Measurements from ENCODE around the gene RPTOR. TPM values are rescaled to one million over a fixed set of nuclear protein-coding genes. Genes with fewer than 3 reads are reported as not detected.

Gene RPTOR
- polyA plus RNA-seq, 4 donors = 3.2 to 16.5 (median 10.1) TPM

DNA sequence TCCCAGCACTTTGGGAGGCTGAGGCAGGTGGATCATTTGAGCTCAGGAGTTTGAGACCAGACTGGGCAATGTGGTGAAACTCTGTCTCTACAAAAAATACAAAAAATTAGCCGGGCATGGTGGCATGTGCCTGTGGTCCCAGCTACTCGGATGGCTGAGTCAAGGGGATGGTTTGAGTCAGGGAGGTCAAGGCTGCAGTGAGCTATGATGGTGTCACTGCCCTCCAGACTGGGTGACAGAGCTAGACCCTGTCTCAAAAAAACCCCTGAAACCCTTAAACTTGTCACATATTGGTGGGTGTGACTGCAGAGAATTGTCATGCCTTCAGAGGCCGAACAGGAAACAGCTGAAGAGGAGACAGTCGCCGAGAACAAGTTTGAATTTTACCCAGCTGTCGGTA is 13.4 kb downstream of the RPTOR start:
- 78 to 82% (median 79%) methylated on average over 6 of the region's 6 CpGs for WGBS, 3 donors
- H3K9me3 ChIP-seq (ENCODE audit: control insufficient read depth in 2 of 2, insufficient read depth in 1 of 2, low read depth in 1 of 2, low read length in 1 of 2) = no peaks in the 10 kb centered on the region
- H3K4me3 ChIP-seq (ENCODE audit: low read depth in 1 of 3, low read length in 3 of 3) = no peak overlapping the region
- no peaks in the 10 kb centered on the region for H3K4me1 ChIP-seq (ENCODE audit: control insufficient read depth in 3 of 3, insufficient read depth in 2 of 3, low read depth in 1 of 3, low read length in 2 of 3)
- H3K27me3 ChIP-seq (ENCODE audit: control insufficient read depth in 3 of 3, insufficient read depth in 3 of 3, low read length in 3 of 3) = no peaks in the 10 kb centered on the region
- no peak overlapping the region for H3K27ac ChIP-seq (ENCODE audit: low read depth in 1 of 3, low read length in 2 of 3)
- peaks cover 0 to 31% (median 0%) of the 10 kb centered on the region in 3 donors for H3K36me3 ChIP-seq (ENCODE audit: control insufficient read depth in 3 of 3, insufficient read depth in 2 of 3, low read depth in 1 of 3, low read length in 3 of 3)
- FAIRE-seq = no peak
- no peak for DNase-seq

DNA sequence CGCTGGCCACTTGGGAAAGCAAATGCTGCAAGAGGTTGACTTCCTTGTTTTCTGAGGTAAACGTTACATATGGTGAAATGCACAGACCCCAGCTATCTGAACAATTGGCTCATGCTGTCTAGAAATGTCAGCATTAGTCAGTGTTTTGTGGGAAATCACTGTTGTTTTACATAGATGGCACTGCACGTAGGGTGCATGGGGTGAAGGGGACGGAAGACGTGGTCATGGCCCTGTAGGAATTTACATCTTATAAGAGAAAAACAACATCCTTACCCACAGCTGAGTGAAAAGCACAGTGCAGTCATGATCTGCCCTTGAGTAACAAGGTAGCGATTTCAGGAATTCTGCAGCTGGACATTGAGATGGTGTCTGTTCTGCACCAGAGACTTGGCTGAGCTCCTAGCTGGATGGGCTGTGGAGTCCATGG is 15.2 kb downstream of the RPTOR start:
- no peaks in the 10 kb centered on the region for H3K4me1 ChIP-seq (ENCODE audit: control insufficient read depth in 3 of 3, insufficient read depth in 2 of 3, low read depth in 1 of 3, low read length in 2 of 3)
- H3K27ac ChIP-seq (ENCODE audit: low read depth in 1 of 3, low read length in 2 of 3) = no peak overlapping the region
- no peak overlapping the region for H3K4me3 ChIP-seq (ENCODE audit: low read depth in 1 of 3, low read length in 3 of 3)
- 78 to 85% (median 81%) methylated on average over 6 of the region's 6 CpGs for WGBS, 3 donors
- FAIRE-seq (no peak), DNase-seq (no peak)
- H3K9me3 ChIP-seq (ENCODE audit: control insufficient read depth in 2 of 2, insufficient read depth in 1 of 2, low read depth in 1 of 2, low read length in 1 of 2) = no peaks in the 10 kb centered on the region
- H3K27me3 ChIP-seq (ENCODE audit: control insufficient read depth in 3 of 3, insufficient read depth in 3 of 3, low read length in 3 of 3) = no peaks in the 10 kb centered on the region
- H3K36me3 ChIP-seq (ENCODE audit: control insufficient read depth in 3 of 3, insufficient read depth in 2 of 3, low read depth in 1 of 3, low read length in 3 of 3) = peaks cover 0 to 26% (median 0%) of the 10 kb centered on the region in 3 donors

DNA sequence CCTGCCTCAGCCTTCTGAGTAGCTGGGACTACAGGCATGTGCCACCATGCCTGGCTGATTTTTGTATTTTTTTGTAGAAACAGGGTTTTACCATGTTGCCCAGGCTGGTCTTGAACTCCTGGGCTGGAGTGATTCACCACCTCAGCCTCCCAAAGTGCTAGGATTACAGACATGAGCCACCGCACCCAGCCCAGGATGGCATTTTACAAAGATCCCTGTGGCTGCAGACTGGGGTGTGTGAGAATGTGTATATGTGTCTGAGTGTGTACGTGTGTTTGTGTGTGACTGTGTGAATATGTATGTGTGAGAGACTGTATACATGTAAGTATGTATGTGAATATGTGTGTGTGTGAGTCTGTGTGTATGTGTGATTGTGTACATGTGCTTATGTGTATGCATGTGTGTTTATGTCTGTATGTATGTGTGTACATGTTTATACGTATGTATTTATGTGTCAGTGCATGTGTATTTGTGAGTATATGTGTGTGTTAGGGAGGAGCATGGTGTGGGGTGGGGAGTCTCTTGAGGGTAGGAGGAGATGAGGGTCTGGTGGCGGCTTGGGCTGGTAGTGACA is 17.0 kb downstream of the RPTOR start:
- WGBS, 3 donors = 93 to 97% (median 96%) methylated on average over 4 of the region's 4 CpGs

DNA sequence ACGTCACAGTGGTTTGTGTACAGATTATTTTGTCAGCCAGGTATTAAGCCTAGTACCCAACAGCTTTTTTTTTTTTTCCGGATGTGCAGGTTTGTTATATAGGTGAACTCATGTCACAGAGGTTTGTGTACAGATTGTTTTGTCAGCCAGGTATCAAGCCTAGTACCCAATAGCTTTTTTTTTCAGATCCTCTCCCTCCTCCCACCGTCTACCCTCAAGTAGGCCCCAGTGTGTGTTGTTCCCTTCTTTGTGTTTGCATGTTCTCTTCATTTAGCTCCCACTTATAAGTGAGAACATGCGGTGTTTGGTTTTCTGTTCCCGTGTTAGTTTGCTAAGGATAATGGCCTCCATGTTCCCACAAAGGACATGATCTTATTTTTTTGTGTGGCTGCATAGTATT is 19.9 kb downstream of the RPTOR start:
- no peak for DNase-seq
- Histone ChIP-seq H3K27ac (ENCODE audit: low read depth in 1 of 3, low read length in 2 of 3) (no peak overlapping the region), H3K9me3 (ENCODE audit: control insufficient read depth in 2 of 2, insufficient read depth in 1 of 2, low read depth in 1 of 2, low read length in 1 of 2) (no peaks in the 10 kb centered on the region), H3K4me3 (ENCODE audit: low read depth in 1 of 3, low read length in 3 of 3) (no peak overlapping the region), H3K4me1 (ENCODE audit: control insufficient read depth in 3 of 3, insufficient read depth in 2 of 3, low read depth in 1 of 3, low read length in 2 of 3) (no peaks in the 10 kb centered on the region), H3K36me3 (ENCODE audit: control insufficient read depth in 3 of 3, insufficient read depth in 2 of 3, low read depth in 1 of 3, low read length in 3 of 3) (peaks cover 0 to 10% (median 0%) of the 10 kb centered on the region in 3 donors), H3K27me3 (ENCODE audit: control insufficient read depth in 3 of 3, insufficient read depth in 3 of 3, low read length in 3 of 3) (no peaks in the 10 kb centered on the region)
- WGBS, 3 donors = 83 to 88% (median 86%) methylated on average over 5 of the region's 5 CpGs
- FAIRE-seq = no peak

More for the DNA sequence above, 17.0 kb downstream of the RPTOR start:
- Histone ChIP-seq H3K27ac (ENCODE audit: low read depth in 1 of 3, low read length in 2 of 3) (no peak overlapping the region), H3K4me3 (ENCODE audit: low read depth in 1 of 3, low read length in 3 of 3) (no peak overlapping the region), H3K36me3 (ENCODE audit: control insufficient read depth in 3 of 3, insufficient read depth in 2 of 3, low read depth in 1 of 3, low read length in 3 of 3) (peaks cover 0 to 13% (median 0%) of the 10 kb centered on the region in 3 donors), H3K27me3 (ENCODE audit: control insufficient read depth in 3 of 3, insufficient read depth in 3 of 3, low read length in 3 of 3) (no peaks in the 10 kb centered on the region), H3K9me3 (ENCODE audit: control insufficient read depth in 2 of 2, insufficient read depth in 1 of 2, low read depth in 1 of 2, low read length in 1 of 2) (no peaks in the 10 kb centered on the region), H3K4me1 (ENCODE audit: control insufficient read depth in 3 of 3, insufficient read depth in 2 of 3, low read depth in 1 of 3, low read length in 2 of 3) (no peaks in the 10 kb centered on the region)
- DNase-seq (no peak), FAIRE-seq (no peak)

DNA sequence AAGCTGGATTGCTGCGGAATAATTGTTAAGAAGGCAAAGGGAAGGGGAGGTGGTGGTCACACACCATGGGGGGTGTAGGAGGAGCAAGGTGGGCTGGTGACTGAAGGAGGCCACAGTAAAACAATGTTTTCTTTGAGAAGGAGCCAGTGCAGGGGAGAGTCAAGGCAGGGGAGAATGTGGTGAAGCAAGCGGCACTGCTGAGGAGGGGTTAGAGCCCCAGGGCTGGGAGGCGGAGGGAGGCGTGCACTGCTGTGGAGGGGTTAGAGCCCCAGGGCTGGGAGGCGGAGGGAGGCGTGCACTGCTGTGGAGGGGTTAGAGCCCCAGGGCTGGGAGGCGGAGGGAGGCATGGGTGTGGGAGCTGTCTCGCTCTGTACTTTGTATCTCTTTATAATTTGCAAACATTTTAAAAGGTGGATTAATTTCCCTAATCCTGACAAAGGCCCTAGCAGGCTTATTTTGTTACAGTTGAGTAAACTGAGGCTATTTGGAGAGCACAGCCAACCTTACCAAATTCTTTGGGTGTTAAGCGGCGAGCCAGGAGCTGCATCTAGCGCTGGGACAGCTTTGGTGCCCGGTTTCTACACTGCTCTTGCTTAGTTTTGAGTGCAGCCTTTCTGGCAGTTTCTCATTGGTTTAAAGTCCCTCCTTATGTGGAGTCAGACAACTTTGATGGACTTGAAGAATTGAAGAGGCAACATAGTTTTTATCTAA is 20.9 kb downstream of the RPTOR start:
- no peak overlapping the region for H3K4me3 ChIP-seq (ENCODE audit: low read depth in 1 of 3, low read length in 3 of 3)
- WGBS, 3 donors = 42 to 61% (median 48%) methylated on average over 12 of the region's 12 CpGs
- no peaks in the 10 kb centered on the region for H3K27me3 ChIP-seq (ENCODE audit: control insufficient read depth in 3 of 3, insufficient read depth in 3 of 3, low read length in 3 of 3)
- FAIRE-seq (no peak), DNase-seq (peak in 1 of 2 donors; percentile 12)
- no peak overlapping the region for H3K27ac ChIP-seq (ENCODE audit: low read depth in 1 of 3, low read length in 2 of 3)
- no peaks in the 10 kb centered on the region for H3K9me3 ChIP-seq (ENCODE audit: control insufficient read depth in 2 of 2, insufficient read depth in 1 of 2, low read depth in 1 of 2, low read length in 1 of 2)
- no peaks in the 10 kb centered on the region for H3K4me1 ChIP-seq (ENCODE audit: control insufficient read depth in 3 of 3, insufficient read depth in 2 of 3, low read depth in 1 of 3, low read length in 2 of 3)
- peaks cover 0 to 6% (median 0%) of the 10 kb centered on the region in 3 donors for H3K36me3 ChIP-seq (ENCODE audit: control insufficient read depth in 3 of 3, insufficient read depth in 2 of 3, low read depth in 1 of 3, low read length in 3 of 3)

DNA sequence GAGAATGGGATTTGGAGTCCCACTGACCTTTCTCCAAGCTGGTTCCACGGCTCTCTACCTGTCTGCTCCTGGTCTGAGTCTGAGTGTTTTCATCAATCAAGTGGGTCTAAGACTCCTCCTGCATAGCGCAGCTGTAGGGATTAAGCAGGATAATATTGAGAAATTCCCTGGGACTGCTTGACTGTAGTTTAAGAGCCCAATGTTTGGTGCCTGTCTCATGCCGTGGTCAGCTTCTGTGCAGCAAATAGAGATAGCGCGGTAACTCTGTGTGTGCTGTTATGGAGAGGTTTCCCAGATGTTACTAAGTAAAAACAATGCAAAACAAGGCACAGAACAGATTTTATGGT is 21.4 kb downstream of the RPTOR start:
- Histone ChIP-seq H3K27ac (ENCODE audit: low read depth in 1 of 3, low read length in 2 of 3) (no peak overlapping the region), H3K27me3 (ENCODE audit: control insufficient read depth in 3 of 3, insufficient read depth in 3 of 3, low read length in 3 of 3) (no peaks in the 10 kb centered on the region), H3K36me3 (ENCODE audit: control insufficient read depth in 3 of 3, insufficient read depth in 2 of 3, low read depth in 1 of 3, low read length in 3 of 3) (peaks cover 0 to 6% (median 0%) of the 10 kb centered on the region in 3 donors), H3K4me1 (ENCODE audit: control insufficient read depth in 3 of 3, insufficient read depth in 2 of 3, low read depth in 1 of 3, low read length in 2 of 3) (no peaks in the 10 kb centered on the region), H3K9me3 (ENCODE audit: control insufficient read depth in 2 of 2, insufficient read depth in 1 of 2, low read depth in 1 of 2, low read length in 1 of 2) (no peaks in the 10 kb centered on the region), H3K4me3 (ENCODE audit: low read depth in 1 of 3, low read length in 3 of 3) (no peak overlapping the region)
- no peak for FAIRE-seq
- DNase-seq = no peak
- 81 to 88% (median 84%) methylated on average over 5 of the region's 5 CpGs for WGBS, 3 donors

DNA sequence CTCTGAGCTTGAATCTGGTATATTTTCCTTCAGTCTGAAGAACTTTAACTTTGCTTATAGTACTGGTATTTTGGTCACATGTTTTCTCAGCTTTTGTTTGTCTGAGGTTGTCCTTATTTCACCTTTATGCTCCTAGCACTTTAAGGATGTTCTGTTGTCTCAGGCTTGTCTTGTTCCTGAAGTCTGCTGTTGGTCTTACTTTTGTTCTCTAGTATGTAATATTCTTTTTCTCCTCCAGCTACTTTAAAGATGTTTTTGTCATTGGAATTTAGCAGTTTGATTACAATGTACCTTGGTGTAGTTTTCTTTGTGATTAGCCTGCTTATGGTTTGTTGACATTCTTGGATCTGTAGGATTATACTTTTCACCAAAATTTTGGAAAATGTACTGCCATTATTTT is 23.6 kb downstream of the RPTOR start:
- DNase-seq (no peak), FAIRE-seq (no peak)
- H3K4me3 ChIP-seq (ENCODE audit: low read depth in 1 of 3, low read length in 3 of 3) = no peak overlapping the region
- H3K27me3 ChIP-seq (ENCODE audit: control insufficient read depth in 3 of 3, insufficient read depth in 3 of 3, low read length in 3 of 3) = no peaks in the 10 kb centered on the region
- H3K4me1 ChIP-seq (ENCODE audit: control insufficient read depth in 3 of 3, insufficient read depth in 2 of 3, low read depth in 1 of 3, low read length in 2 of 3) = no peaks in the 10 kb centered on the region
- peaks cover 0 to 2% (median 0%) of the 10 kb centered on the region in 3 donors for H3K36me3 ChIP-seq (ENCODE audit: control insufficient read depth in 3 of 3, insufficient read depth in 2 of 3, low read depth in 1 of 3, low read length in 3 of 3)
- H3K27ac ChIP-seq (ENCODE audit: low read depth in 1 of 3, low read length in 2 of 3) = no peak overlapping the region
- H3K9me3 ChIP-seq (ENCODE audit: control insufficient read depth in 2 of 2, insufficient read depth in 1 of 2, low read depth in 1 of 2, low read length in 1 of 2) = peaks cover 0 to 4% of the 10 kb centered on the region in 2 donors

DNA sequence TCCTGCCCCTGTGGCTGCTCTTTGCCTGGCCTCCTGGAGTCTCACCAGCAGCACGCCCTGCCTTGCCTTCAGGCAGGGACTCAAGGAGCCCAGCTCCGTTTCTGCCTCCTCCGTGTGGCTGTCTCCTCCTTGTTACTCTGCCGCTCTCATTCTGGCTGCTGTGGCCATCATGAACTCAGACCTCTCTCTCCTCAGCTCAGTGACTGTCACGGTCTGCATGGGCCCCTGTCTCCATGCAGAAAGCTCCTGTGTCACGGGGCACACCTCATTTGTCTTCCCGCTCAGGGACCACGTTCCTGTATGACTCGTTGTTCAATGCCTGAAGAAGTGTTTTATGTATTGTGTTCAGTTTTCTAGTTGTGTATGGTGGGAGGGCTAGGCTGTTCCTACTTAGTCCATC is 25.3 kb downstream of the RPTOR start:
- Histone ChIP-seq H3K27ac (ENCODE audit: low read depth in 1 of 3, low read length in 2 of 3) (no peak overlapping the region), H3K4me1 (ENCODE audit: control insufficient read depth in 3 of 3, insufficient read depth in 2 of 3, low read depth in 1 of 3, low read length in 2 of 3) (no peaks in the 10 kb centered on the region), H3K9me3 (ENCODE audit: control insufficient read depth in 2 of 2, insufficient read depth in 1 of 2, low read depth in 1 of 2, low read length in 1 of 2) (peaks cover 0 to 4% of the 10 kb centered on the region in 2 donors), H3K27me3 (ENCODE audit: control insufficient read depth in 3 of 3, insufficient read depth in 3 of 3, low read length in 3 of 3) (no peaks in the 10 kb centered on the region), H3K36me3 (ENCODE audit: control insufficient read depth in 3 of 3, insufficient read depth in 2 of 3, low read depth in 1 of 3, low read length in 3 of 3) (peaks cover 0 to 2% (median 0%) of the 10 kb centered on the region in 3 donors), H3K4me3 (ENCODE audit: low read depth in 1 of 3, low read length in 3 of 3) (no peak overlapping the region)
- no peak for DNase-seq
- WGBS, 3 donors = 75 to 92% (median 88%) methylated on average over 9 of the region's 9 CpGs
- no peak for FAIRE-seq

Measured in small intestine (tissue), 7 donors.